NOMO-1 (cell line): ENCODE measurements around the gene GINS3.
"Not testable (repeated sequence)": the region's sequence is repeated elsewhere in the genome, so short reads cannot be mapped to it uniquely, and the experiment has no call there.

ENCODE experiments used
- DNase-seq, 2 experiments: peaks; one replicate each; lab custom pipeline; 2025; ENCODE audit not compliant: unreplicated experiment in 2 of 2; lab: John Stamatoyannopoulos, UW

Gene GINS3

GRCh38 chr16:58385218-58385773 lies 7.0 kb upstream of the GINS3 start:
- no peak for DNase-seq

DNA sequence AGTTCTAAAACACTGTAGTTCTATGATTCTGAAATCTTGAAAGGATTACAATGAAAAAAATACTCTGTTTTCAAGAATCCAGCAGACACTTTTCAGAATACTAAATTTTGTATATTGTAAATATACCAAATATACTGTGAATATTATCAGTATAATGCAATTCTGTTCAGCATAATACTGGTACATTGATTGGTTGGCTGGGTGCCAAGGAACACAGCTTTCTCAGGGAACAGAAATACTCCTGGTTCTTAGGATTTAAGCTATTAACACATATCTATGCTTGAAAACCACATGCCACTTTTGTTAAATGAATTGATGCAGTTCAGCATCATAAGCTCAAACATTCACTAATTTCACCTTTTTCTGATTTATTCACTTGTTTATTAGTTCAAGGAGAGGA lies 2.5 kb upstream of the GINS3 start:
- no peak for DNase-seq

- no peak for DNase-seq
Measured at GRCh38 chr16:58393138-58393504, 850 bp downstream of the GINS3 start.

- not testable (repeated sequence) for DNase-seq
Measured at GRCh38 chr16:58396897-58397296, 4.6 kb downstream of the GINS3 start.

DNA sequence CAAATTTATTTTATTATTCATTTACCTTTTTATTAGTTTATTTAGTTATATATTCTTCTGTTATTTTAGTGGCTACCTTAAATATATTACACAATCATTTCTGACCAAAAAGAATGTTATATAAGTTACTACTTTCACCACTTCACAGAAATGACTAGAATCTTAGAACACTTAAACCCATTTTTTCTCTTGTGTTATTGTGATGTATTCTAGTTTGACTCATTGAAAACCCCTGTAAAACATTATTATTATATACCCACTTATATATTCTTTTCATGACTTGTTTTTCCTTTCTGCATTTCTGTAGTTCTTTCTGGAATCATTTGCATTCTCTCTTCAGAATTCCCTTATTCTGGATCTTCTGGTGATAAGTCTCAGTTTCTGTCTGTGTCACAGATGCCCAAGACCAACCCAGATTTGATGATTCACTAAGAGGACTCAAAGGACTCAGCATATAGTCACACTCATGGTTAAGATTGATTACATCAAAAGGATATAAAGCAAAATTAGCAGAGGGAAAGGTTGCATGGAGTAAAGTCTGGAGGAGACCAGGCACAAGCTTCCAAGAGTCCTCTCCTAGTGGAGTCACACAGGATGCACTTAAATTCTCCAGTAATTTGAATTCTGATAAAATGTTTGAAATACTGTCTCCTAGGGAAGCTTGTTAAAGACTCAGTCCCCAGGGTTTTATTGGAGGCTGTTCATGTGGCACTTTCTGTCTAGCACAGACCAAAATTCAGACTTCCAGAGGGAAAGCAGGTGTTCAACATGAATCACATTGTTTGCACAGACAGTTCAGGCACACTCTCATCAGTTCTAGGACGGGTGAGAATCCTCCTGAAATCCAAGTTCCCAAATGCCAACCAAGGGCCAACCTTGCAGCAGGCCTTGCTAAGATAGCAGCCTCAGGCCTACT lies 7.7 kb downstream of the GINS3 start:
- DNase-seq = no peak

- not testable (repeated sequence) for DNase-seq
Measured at GRCh38 chr16:58401305-58401704, 9.0 kb downstream of the GINS3 start.

DNA sequence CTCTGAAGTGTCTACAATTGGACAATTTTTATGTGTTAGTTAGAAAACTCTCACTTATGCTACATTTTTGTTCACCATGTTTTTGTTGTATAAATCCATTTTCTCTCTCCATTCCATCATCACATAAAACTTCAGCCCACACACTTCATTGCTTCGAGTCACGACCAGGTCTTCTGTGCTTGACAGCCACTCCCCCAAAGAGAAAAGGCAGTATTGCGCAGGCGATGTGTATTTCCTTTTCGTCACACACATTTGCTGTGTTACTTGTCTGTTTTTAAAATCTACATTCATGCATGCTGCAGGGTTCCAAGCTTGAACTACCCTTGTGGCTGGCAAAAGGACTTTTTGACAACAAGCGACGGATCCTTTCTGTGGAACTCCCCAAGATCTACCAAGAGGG lies 10.5 kb downstream of the GINS3 start:
- no peak for DNase-seq

DNA sequence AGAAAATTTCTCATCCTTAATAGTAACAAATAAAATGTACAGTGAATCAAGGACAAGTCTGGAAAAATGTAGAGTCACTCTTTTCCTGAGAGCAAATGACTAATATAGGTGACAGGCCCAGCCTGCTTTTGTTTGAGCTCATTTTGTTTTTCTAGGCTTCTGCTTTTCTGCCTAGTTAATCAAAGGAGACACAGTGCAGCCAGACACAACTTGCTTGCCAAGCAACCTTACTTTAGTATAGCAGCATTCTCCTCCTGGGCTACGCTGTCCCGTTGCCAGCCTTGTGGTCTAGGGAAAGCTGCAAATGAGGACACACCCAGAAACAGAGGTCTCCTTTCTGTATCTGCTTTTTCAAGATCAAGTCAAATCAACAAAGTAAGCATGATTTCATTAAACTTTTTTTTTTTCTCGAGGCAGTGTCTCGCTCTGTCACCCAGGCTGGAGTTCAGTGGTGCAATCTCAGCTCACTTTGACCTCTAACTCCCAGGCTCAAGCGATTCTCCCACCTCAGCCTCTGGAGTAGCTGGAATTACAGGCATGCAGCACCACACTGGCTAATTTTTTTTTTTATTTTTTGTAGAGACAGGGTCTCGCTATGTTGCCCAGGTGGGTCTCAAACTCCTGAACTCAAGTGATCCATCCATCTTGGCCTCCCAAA lies 17.2 kb downstream of the GINS3 start:
- no peak for DNase-seq

DNA sequence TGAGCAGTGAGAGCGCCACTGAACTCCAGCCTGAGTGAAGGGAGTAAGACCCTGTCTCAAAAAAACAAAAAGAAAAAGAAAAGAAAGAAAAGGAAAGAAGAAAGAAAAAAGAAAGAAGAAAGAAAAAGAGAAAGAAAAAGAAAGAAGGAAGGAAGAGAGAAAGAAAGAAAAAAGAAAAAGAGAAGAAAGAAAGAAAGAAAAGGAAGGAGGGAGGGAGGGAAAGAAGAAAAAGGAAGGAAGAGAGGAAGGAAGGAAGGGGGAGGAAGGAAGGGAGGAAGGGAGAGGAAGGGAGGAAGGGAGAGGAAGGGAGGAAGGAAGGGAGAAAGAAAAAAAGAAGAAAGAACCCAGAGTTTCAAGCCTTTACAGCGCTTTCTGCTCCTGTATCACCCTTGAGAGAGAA lies 19.1 kb downstream of the GINS3 start:
- no peak for DNase-seq

- peak in 1 of 2 experiments; percentile 3 for DNase-seq
Measured at GRCh38 chr16:58411736-58412614, 19.7 kb downstream of the GINS3 start.

- not testable (repeated sequence) for DNase-seq
Measured at GRCh38 chr16:58412615-58412970, 20.3 kb downstream of the GINS3 start.

DNA sequence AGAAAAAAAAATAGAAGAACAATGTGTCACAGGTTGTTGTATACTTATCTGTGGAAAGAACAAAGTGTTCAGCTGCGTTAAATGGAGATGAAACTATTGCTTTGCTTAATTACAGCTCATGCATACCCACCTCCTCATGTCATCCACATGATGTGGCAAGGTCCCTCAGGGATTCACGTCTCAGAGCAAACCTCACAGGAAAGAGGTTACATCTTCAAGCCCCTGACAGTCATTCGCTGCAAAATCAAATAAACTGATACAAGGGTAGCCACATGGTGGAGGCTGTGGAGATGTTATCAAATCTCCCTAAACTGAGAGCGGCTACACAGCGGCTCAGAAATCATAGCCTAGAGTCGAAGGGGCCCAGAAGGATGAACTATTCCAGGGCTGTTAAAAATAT lies 21.1 kb downstream of the GINS3 start:
- no peak for DNase-seq

DNA sequence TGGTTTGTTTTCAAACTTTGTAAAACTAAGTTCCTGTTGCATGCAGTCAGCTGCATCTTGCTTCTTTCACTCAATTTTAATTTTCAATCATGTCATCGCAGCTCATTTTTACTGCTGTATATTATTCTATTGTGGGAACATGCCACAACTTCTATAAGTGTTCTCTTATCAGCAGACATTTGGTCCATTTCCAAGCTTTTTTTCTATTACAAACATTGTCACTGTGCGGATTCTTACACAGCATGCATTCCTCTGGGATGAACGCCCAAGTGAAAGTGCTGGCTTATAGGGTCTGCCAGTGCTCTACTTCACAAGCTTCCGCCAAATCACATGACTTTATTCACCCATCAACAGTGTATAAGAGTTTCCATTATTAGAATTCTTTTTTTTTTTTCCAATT lies 22.7 kb downstream of the GINS3 start:
- no peak for DNase-seq

DNA sequence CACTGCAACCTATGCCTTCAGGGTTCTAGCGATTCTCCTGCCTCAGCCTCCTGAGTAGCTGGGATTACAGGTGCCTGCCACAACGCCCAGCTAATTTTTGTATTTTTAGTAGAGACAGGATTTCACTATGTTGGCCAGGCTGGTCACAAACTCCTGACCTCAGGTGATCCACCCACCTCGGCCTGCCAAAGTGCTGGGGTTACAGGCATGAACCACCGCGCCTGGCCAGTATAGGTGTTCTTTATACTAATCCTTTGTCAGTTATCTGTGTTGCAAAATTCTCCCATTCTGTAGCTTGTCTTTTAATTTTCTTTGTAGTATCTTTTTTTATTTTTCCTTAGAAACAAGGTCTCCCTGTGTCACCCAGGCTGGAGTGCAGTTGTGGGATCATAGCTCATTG lies 23.7 kb downstream of the GINS3 start:
- DNase-seq = not testable (repeated sequence)

- no peak for DNase-seq
Measured at GRCh38 chr16:58417035-58417434, 24.8 kb downstream of the GINS3 start.

DNA sequence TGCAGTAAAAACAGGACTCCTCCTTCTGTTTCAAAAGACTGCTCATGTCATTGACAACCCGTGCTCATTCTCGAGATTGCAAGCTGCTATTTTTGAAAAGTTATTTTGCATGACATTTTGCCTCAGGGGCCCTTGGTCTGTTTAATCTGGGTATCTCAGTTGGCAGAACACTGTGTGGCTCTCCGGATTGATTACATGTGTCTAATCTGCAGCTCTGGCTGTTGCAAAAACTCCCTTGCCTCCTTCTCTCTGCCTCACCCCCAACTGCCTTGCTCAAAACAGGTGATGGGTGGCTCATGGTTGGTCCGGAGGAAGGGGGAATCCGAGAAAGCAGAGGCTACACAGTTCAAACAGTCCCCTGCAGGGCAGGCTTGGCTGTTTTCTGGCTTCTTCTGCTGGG lies 25.3 kb downstream of the GINS3 start:
- DNase-seq = no peak

DNA sequence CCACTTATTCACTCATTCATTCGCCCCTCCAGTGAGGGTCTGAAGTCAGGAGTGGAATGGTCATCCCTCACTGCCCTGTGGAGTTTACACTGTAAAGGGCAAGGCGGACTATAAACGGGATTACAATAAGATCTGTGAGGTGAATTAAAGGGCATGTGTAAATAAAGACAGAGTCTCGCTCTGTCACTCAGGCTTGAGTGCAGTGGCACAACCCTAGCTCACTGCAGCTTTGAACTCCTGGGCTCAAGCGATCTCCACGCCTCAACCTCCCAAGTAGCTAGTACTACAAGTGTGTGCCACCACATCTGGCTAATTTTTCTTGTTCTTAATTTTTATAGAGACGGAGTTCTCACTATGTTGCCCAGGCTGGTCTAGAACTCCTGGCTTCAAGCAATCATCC lies 25.8 kb downstream of the GINS3 start:
- no peak for DNase-seq

DNA sequence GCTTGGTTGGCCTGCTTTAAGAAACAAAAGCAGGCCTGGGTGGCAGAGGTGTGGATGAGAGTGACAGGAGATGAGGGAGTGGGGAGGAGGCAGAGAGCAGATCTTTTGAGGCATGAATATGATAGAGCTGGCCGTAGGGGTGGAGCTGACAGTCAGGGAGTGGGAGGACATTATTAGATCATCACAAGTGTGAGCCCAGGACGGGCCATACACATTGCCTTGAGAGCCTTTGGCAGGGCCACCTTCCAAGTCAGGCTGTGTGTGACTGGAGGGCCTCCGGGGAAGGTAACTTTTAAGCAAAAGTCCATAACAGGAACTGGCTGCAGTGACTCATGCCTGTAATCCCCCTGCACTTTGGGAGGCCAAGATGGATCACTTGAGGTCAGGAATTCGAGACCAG lies 26.3 kb downstream of the GINS3 start:
- no peak for DNase-seq

- DNase-seq = no peak
Measured at GRCh38 chr16:58419241-58419990, 27.1 kb downstream of the GINS3 start.

- no peak for DNase-seq
Measured at GRCh38 chr16:58421059-58421458, 28.8 kb downstream of the GINS3 start.
